Measurements from ENCODE around the gene APOB. TPM values are rescaled to one million over a fixed set of nuclear protein-coding genes. Genes with fewer than 3 reads are reported as not detected.

APOB gene
- polyA plus RNA-seq, 1 donor: 0.06 TPM

- no peak for DNase-seq
Measured at GRCh38 chr2:20972792-20973565, 70.9 kb downstream of the APOB start.

GRCh38 chr2:20972110-20972509 lies 71.8 kb downstream of the APOB start:
- DNase-seq: no peak

DNA sequence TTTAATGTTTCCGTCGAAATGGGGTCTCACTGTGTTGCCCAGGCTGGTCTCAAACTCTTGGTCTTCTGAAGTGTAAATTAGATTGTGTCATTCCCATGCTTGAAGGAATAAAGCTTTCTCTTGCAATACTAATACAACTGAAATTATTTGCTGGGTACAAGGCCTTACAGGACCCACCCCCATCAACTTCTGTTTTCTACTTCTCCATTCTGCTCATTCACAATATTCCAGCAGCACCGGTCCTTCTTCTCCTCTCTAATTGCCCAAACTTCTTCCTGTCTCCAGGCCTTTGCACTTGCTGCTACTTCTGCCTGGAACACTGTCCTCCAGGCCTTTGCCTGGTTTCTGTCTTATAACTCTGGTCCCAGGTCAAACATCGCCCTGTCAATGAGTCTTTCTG lies 73.8 kb downstream of the APOB start:
- DNase-seq: no peak

GRCh38 chr2:20966061-20966595 lies 77.7 kb downstream of the APOB start:
- DNase-seq: no peak

DNA sequence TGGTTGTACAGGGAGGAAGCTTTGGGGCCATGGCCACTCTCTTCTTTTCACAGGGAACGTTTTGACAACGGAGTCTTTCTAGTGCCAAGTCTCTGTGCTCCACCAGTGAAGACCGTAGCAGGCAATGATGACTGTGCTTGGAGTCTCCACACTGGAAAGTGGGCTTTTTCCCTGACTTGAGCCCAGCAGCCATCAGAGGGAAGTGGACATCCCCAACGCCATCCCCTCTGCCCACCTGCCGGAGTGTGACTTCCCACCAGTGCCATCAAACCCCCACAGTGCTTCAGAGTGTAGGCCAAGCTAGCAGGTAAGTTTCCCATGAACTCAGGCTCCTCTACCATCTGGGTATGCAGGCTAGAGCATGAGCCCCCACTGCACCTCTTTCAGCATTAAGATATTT lies 78.7 kb downstream of the APOB start:
- no peak for DNase-seq

GRCh38 chr2:20963867-20964266 lies 80.0 kb downstream of the APOB start:
- DNase-seq: no peak

DNA sequence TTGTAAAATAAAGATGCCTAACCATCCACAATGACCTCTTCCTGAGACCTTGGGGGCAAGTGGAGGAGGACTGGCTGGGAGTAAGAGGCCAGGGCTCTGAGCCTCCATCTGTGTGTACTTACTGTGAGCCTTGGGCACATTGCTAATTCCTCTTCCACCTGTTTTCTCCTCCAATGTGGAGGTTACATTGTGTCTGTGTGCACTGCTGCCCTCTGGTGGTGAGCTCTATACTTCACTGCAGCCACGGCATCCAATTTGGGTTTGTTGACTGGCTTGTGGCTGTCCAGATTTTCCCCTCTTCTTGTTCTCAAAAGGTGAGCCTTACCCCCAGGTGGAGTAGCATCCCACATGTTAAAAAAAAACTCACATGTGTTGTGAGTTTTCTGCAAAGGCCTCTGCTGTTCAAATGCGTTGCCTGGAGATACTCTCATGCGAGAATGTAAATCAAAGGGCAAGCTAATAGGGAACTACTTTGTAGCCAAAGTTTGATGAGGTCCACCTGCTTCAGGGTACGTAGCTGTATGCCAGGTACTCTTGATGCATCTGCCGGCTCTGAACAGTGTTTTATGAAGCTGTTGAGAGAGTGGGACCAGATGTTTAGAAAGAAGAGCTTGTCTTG lies 80.8 kb downstream of the APOB start:
- DNase-seq: peak; percentile 54

GRCh38 chr2:20961858-20962257 lies 82.0 kb downstream of the APOB start:
- no peak for DNase-seq

DNA sequence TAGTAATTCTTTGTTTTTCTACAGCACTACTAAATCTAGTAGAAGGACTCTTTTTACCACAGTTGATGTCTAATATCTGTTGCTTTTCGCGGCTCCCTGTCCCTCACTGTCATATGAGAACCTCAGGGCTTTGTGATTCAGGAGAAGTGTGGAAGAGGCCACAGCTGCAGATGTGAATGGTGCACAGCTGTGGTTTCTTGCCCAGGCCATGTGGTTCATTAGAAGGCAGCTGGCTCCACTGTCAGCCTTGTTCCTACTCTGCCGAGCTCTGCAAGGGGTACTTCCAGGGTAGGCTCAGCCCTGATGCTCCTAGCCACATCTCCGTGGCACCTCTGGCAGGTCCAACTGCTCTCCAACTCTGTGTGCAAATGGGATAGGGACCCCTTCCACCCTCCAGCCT lies 83.9 kb downstream of the APOB start:
- DNase-seq: no peak

DNA sequence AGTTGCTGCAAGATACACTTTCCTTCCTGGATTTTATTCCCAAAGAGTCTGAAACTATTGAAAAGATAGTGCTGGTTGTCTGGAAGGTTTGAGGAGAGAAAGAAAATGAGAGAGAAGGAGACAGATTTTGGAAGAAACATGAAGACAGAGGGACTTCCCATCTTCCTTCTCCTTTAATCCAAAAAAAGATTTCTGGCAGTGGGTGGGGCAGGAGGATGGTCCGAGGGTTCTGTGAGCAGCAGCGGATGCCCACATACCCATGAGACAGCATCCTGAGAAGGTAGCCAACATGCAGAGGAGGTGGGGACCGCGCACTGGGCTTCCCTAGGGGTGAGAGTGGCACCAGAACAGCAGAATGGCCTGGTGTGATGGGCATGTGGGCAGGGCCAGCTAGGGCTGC lies 84.6 kb downstream of the APOB start:
- DNase-seq: no peak

DNA sequence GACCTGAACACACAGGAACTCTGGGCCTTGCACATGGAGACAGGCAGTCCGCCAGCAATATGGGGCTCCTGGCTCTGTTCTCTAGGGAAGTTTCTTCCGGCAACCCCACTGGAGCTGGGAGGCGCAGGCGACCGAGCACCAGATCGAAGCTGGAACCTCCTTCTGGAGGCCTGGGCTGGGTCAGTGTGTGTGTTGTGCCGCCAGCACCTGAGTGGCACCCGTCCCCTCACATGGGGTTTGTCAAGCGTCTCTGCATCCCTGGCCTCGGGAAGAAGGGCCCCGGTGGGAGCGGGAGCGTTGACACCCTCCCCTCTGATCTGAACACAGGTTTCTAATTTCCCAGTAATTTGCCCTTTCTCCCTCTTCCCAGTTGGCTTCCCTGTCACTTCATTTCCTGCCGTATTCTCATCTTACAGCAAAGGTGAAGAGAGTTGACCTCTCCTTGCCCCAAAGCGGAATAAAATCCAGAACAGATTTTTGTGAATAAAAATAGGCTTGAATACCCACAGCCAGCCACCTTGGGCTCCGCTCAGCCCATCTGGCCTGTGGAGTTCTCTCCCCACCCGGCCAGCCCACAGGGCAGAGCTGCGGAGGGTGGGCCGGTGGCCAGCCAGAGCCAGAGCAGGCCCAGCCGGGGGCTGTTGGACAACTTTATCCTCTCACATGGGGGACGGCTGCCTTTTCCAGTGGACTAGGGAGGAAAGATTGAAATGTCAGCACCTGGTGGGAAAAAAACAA lies 85.9 kb downstream of the APOB start:
- DNase-seq: no peak

GRCh38 chr2:20955277-20956026 lies 88.4 kb downstream of the APOB start:
- no peak for DNase-seq

DNA sequence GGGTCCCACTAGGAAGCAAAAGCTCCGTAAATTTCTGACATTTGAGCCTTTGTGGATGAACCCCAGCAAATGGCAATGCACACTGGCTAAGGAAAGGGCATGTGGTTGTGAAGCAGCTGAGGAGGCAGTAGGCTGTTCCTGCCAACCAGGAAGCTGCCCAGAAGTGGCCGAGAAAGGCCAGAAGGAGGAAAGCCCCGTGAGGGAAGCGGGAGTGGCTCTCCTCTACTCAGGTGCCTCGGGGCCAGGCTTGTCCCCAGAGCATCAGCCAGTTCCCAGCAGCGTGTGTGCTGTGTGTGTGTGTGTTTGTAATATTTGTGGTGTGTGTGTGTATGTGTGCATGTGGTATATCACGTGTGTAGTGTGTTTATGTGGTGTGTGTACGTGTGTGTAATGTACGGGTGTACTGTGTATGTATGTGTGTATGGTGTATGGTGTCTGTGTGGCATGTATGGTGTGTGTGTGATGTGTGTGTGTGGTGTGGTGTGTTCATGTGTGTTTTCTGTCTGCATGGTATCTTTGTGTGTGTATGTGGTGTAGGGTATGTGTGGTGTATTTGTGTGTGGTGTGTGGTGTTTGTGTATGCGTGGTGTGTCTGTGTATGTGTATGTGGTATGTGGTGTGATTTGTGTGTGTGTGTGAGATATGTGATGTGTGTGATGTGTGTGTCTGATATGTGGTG lies 90.6 kb downstream of the APOB start:
- no peak for DNase-seq

Other genes with a start within 250 kb of the APOB start
- gene LDAH, start 221.0 kb downstream of the APOB start, polyA plus RNA-seq (ENCODE audit: insufficient read length): 10.7 TPM
- gene TDRD15, start 79.9 kb upstream of the APOB start, polyA plus RNA-seq (ENCODE audit: insufficient read length): not detected